HL-60/S4 treated with phorbol 12-myristate 13-acetate at 8.2 ng/mL for 4 days and 3 days (cell line): ENCODE data around the gene CST3.

Experiments
- in situ Hi-C: fragments of 300-500 bp; cut with MboI; formaldehyde crosslinking; loops from 2 replicates; pipeline ENCODE4 v1.15.0; 2022; ENCODE audit warnings: low sequenced_read_pairs

CST3 gene

DNA sequence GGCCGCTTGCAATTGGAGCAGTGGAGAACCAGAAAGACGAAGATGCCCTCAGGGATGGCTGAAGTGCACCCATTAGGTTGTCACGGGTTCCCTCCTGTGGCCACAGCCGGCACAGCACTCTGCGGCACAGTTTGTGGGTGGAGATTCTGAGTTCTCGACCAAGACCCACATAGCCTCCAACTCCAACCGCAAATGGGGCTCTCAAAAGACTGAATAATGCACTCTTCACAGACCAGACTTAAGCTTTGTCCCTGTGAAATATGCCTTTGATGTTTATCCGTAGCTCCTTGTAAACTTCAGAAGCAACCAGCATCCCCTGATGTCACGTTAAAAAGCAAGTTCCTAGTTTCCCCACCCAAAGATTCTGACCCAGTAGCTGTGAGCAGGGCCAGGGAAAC is 31.1 kb downstream of the CST3 start:
- in situ Hi-C loops, result loop anchor here (25.0 kb wide), 1 partner anchor 169 kb away; the partner anchor contains the start of gene CSTL1

DNA sequence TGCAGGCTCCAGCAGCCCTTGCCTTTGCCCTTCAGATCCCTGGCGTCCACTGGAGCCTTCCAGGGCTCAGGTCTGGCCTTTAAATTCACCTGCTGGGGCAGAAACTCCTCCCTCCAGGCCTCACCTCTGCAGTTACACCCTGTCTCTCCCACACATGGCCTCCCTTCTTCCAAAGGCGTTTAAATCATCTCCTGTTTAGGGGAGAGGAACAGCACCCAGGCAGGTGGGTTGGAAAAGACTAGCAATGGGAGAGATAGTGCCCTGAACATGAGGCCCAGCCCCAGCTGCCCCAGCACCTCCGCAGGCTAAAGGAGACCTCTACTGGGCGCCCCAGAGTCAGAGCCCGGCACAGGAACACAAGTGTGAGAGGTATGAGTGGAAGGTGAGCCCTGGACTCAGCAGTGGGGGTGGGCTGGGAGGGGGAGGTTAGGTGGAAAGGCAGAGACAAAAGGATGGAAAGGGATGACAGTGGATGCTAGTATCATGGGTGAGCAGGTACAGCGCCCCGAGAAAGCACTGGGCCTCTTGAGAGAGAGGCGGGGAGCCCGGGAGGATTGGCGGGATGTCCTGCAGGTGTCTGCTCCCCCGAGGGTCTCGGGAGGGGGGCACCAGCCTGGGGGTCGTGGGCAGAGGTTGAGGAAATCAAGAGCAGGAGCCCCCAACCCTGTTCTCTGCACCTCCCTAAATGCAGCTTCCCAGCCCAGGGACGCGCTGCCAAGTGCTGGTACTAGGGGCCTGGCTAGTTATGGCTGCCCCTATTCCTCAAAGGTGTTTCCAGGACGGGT is 31.7 kb downstream of the CST3 start, which contains the start of gene CST9:
CST9 (minus strand) TSS at position 51 of the 785 bp plus-strand sequence. CDS start 53 bp downstream, outside the sequence.
- in situ Hi-C loops, result loop anchor here (25.0 kb wide), 1 partner anchor 169 kb away; the partner anchor contains the start of gene CSTL1

GRCh38 chr20:23604306-23604705 is 33.4 kb downstream of the CST3 start:
- in situ Hi-C loops, result loop anchor here (25.0 kb wide), 1 partner anchor 167 kb away; the partner anchor contains the start of gene CSTL1

- in situ Hi-C loops, result loop anchor here (25.0 kb wide), 1 partner anchor 166 kb away; the partner anchor contains the start of gene CSTL1
Observed at GRCh38 chr20:23603321-23603720, 34.4 kb downstream of the CST3 start.

- in situ Hi-C loops, result loop anchor here (25.0 kb wide), 1 partner anchor 165 kb away; the partner anchor contains the start of gene CSTL1
Observed at GRCh38 chr20:23602699-23603098, 35.1 kb downstream of the CST3 start.

- in situ Hi-C loops, result loop anchor here (25.0 kb wide), 1 partner anchor 165 kb away; the partner anchor contains the start of gene CSTL1
Observed at GRCh38 chr20:23602241-23602640, 35.5 kb downstream of the CST3 start.

GRCh38 chr20:23601715-23602114 is 36.0 kb downstream of the CST3 start:
- in situ Hi-C loops, result loop anchor here (25.0 kb wide), 1 partner anchor 164 kb away; the partner anchor contains the start of gene CSTL1

DNA sequence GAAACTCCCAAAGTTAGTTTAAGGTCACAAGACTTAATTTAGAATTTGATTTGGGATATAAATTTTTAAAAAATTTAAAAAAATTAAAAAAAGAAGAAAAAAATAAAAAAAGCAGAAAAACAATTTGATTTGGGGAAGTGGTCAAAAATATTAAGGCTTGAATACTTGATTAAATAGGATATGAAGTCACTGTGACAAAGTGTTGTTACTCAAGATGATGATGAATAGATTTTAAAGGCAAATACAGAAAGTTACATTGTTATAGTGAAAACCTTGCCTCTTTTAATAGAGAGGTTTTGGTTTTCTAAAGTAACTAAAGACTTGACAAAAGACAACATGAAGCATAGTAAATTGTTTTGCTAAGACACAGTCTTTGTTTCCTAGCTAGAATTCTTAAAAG is 39.3 kb downstream of the CST3 start:
- in situ Hi-C loops, result no loop called here

- in situ Hi-C loops, result no loop called here
Observed at GRCh38 chr20:23596579-23597250, 41.0 kb downstream of the CST3 start.

GRCh38 chr20:23595941-23596340 is 41.8 kb downstream of the CST3 start:
- in situ Hi-C loops, result no loop called here

GRCh38 chr20:23588434-23589403 is 49.0 kb downstream of the CST3 start:
- in situ Hi-C loops, result no loop called here

- in situ Hi-C loops, result no loop called here
Observed at GRCh38 chr20:23587631-23588030, 50.1 kb downstream of the CST3 start.

GRCh38 chr20:23586735-23587525 is 50.8 kb downstream of the CST3 start:
- in situ Hi-C loops, result no loop called here

DNA sequence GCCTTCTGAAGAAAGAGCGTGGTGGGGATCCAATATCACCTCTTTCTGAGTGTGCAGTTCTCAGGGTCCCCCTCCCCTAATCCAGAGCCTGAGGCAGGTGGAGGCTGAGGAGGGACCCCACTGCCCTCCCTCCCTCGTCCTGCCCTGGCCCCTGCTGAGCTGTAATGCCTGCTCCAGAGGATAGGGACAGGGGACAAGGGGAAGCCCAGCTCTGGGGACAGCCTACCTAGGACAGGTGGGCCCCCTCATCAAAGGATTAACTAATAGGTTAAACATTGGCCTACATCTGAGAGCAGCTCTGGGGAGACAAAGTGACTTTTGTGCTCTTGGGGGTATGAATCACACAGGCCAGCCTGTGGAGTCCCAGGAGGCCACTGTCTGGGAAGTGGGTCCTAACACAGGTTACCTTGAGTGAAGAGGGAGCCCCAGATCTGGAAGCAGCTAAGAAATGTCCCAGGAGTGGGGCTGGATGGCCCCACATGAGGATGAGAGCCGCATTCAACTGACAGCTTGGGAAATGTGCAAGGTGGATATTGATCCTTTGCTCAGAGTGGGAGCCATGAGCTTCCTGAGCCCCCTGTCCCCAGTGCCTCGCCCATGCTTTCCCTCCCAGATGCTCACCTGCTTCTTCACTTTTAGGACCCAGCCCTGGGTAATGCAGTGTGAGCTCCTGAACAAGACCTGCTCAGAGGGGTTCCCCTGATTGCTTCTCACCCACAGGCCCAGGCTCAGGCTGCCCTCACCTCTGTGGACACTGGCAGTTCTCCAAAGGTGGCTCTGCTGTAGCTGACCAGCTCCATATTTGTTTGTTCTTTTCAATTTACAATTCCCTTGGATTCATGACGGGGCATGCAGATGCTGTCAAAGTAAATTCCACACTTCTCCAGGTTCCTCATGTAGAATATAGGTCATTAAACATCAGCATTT is 51.7 kb downstream of the CST3 start:
- in situ Hi-C loops, result no loop called here

- in situ Hi-C loops, result no loop called here
Observed at GRCh38 chr20:23585449-23585807, 52.3 kb downstream of the CST3 start.

- in situ Hi-C loops, result no loop called here
Observed at GRCh38 chr20:23584434-23585199, 53.1 kb downstream of the CST3 start.
